BLaER1 treated with 17β-estradiol and CSF1 and Interleukin-3, amounts not matched to agents 10 nM and 100 nM (cell line): ENCODE measurements around the gene HOATZ.

Source experiments
- H3K27ac ChIP-seq, 11 experiments: shearing (Covaris generic); formaldehyde crosslinking; 2 replicates each; pipeline ENCODE4 v1.8.1; 2022
- H3K27me3 ChIP-seq, 11 experiments: shearing (Covaris generic); formaldehyde crosslinking; 2 replicates each; pipeline ENCODE4 v1.8.1; 2022
- H3K36me3 ChIP-seq, 11 experiments: shearing (Covaris generic); formaldehyde crosslinking; 2 replicates each; pipeline ENCODE4 v1.8.1; 2022
- H3K4me1 ChIP-seq, 10 experiments: shearing (Covaris generic); formaldehyde crosslinking; 2 replicates each; pipeline ENCODE4 v1.8.1; 2022
- H3K4me2 ChIP-seq, 11 experiments: shearing (Covaris generic); formaldehyde crosslinking; 2 replicates each; pipeline ENCODE4 v1.8.1; 2022
- H3K4me3 ChIP-seq, 10 experiments: shearing (Covaris generic); formaldehyde crosslinking; 2 replicates each; pipeline ENCODE4 v1.8.1; 2022
- H3K9ac ChIP-seq, 11 experiments: shearing (Covaris generic); formaldehyde crosslinking; 2 replicates each; pipeline ENCODE4 v1.8.1; 2022
- H3K9me3 ChIP-seq, 11 experiments: shearing (Covaris generic); formaldehyde crosslinking; replicated peaks in 1 of 11; 2 replicates each; pipeline ENCODE4 v1.8.1; 2022
- H4K20me1 ChIP-seq, 11 experiments: shearing (Covaris generic); formaldehyde crosslinking; 2 replicates each; pipeline ENCODE4 v1.8.1; 2022
- Cebpa-rat ChIP-seq, 11 experiments: shearing (Covaris generic); IDR thresholded peaks; 2 replicates each; pipeline ENCODE4 v1.8.1; 2022

The HOATZ gene

GRCh38 chr11:111527279-111527678, 12.7 kb downstream of the HOATZ start:
- Histone ChIP-seq H3K27ac (no peak overlapping the region), H4K20me1 (no peaks in the 10 kb centered on the region), H3K9ac (no peak overlapping the region), H3K4me2 (no peak overlapping the region), H3K9me3 (no peaks in the 10 kb centered on the region), H3K4me1 (peaks cover 0 to 21% (median 0%) of the 10 kb centered on the region in 10 experiments; a peak in 7 of 20 replicates), H3K36me3 (no peaks in the 10 kb centered on the region), H3K4me3 (no peak overlapping the region), H3K27me3 (no peaks in the 10 kb centered on the region)
- TF ChIP-seq Cebpa-rat (IDR thresholded peaks at IDR 0.05): no peak

- Histone ChIP-seq H3K27me3 (no peaks in the 10 kb centered on the region), H3K27ac (no peak overlapping the region), H3K36me3 (no peaks in the 10 kb centered on the region), H3K4me1 (peaks cover 0 to 25% (median 0%) of the 10 kb centered on the region in 10 experiments; a peak in 7 of 20 replicates), H3K4me2 (no peak overlapping the region), H3K9me3 (no peaks in the 10 kb centered on the region), H3K9ac (no peak overlapping the region), H4K20me1 (no peaks in the 10 kb centered on the region), H3K4me3 (no peak overlapping the region)
- no peak for TF ChIP-seq Cebpa-rat (IDR thresholded peaks at IDR 0.05)
Observed at GRCh38 chr11:111528557-111528956, 14.0 kb downstream of the HOATZ start.

GRCh38 chr11:111530091-111530490, 15.5 kb downstream of the HOATZ start:
- H3K9ac ChIP-seq: no peak overlapping the region
- no peak overlapping the region for H3K27ac ChIP-seq
- H3K36me3 ChIP-seq: no peaks in the 10 kb centered on the region
- no peaks in the 10 kb centered on the region for H4K20me1 ChIP-seq
- peaks cover 0 to 16% (median 0%) of the 10 kb centered on the region in 10 experiments; a peak in 7 of 20 replicates for H3K4me1 ChIP-seq
- no peak overlapping the region for H3K4me2 ChIP-seq
- no peak for TF ChIP-seq Cebpa-rat (IDR thresholded peaks at IDR 0.05)
- H3K4me3 ChIP-seq: no peak overlapping the region
- no peaks in the 10 kb centered on the region for H3K27me3 ChIP-seq
- no peaks in the 10 kb centered on the region for H3K9me3 ChIP-seq

DNA sequence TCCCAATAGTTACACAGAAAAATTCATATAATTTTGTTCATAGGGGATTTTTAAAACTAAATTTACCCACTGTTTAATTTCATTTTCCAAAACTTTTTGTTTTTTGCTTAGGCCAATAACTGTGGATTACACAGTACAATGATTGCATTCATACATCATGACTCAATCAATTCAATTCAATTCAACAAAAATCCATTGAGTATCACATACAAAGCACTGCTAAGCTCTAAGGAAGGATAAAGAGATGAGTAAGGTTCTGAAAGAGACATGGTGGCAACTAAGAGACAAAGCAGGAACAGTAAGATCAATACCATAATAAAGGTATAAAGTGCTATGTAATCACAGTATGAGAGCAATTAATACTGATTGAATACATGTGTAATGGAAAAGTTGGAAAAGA, 16.6 kb downstream of the HOATZ start:
- Histone ChIP-seq H3K27me3 (no peaks in the 10 kb centered on the region), H3K4me2 (peak overlapping the region in 2 of 11 experiments; percentile 21 to 28; a peak in 1 of 22 replicates), H3K4me3 (no peak overlapping the region), H3K36me3 (no peaks in the 10 kb centered on the region), H3K27ac (no peak overlapping the region), H3K9ac (no peak overlapping the region), H4K20me1 (no peaks in the 10 kb centered on the region), H3K9me3 (no peaks in the 10 kb centered on the region), H3K4me1 (peaks cover 0 to 16% (median 0%) of the 10 kb centered on the region in 10 experiments; a peak in 7 of 20 replicates)
- no peak for TF ChIP-seq Cebpa-rat (IDR thresholded peaks at IDR 0.05)

DNA sequence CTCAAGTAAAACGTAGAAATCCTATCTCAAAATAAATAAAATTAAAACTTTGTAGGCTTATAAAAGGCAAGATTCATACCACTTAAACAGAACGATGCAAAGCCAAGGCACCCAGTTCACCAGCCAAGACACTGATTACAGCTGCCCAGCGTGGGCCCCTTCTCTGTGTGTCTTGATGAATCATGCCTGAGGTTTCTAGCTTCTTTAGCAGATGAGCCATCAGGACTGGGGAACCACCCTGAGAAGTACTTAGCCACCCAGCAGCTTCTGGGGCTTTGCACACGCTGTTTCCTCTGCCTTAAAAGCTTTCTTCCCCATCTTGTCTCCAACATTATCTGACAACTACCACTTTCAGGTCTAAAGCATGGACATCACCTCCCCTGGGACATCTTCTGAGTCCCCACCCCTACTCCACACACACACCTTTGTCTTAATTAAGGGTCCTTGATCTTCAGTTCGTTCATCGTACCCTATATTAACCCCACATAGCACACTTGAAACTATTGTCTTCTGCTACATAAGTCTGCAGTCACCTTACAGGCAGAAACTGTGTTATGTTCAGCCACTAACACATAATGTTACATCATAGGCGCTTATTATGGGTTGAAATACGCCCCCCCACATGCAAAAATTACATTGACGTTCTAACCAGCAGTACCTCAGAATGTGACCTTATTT, 17.2 kb downstream of the HOATZ start:
- Histone ChIP-seq H3K9me3 (no peaks in the 10 kb centered on the region), H3K4me1 (peaks cover 0 to 16% (median 0%) of the 10 kb centered on the region in 10 experiments; a peak in 7 of 20 replicates), H3K36me3 (no peaks in the 10 kb centered on the region), H3K4me2 (peak overlapping the region in 3 of 11 experiments; percentile 13 to 28 (median 21); a peak in 2 of 22 replicates), H4K20me1 (no peaks in the 10 kb centered on the region), H3K27ac (no peak overlapping the region), H3K4me3 (no peak overlapping the region), H3K27me3 (no peaks in the 10 kb centered on the region), H3K9ac (no peak overlapping the region)
- TF ChIP-seq Cebpa-rat (IDR thresholded peaks at IDR 0.05): no peak

- TF ChIP-seq Cebpa-rat (IDR thresholded peaks at IDR 0.05): no peak
- Histone ChIP-seq H3K9me3 (no peaks in the 10 kb centered on the region), H3K36me3 (no peaks in the 10 kb centered on the region), H3K27me3 (no peaks in the 10 kb centered on the region), H3K27ac (no peak overlapping the region), H3K9ac (no peak overlapping the region), H3K4me1 (peaks cover 0 to 16% (median 0%) of the 10 kb centered on the region in 10 experiments; a peak in 7 of 20 replicates), H4K20me1 (no peaks in the 10 kb centered on the region), H3K4me2 (peak overlapping the region in 3 of 11 experiments; percentile 13 to 28 (median 21); a peak in 2 of 22 replicates), H3K4me3 (no peak overlapping the region)
Observed at GRCh38 chr11:111532365-111532709, 17.8 kb downstream of the HOATZ start.

GRCh38 chr11:111535281-111535680, 20.7 kb downstream of the HOATZ start:
- Histone ChIP-seq H4K20me1 (no peaks in the 10 kb centered on the region), H3K36me3 (no peaks in the 10 kb centered on the region)

GRCh38 chr11:111537336-111537860, 22.8 kb downstream of the HOATZ start:
- Histone ChIP-seq H3K4me3 (no peak overlapping the region), H3K27me3 (peaks cover 34 to 48% (median 42%) of the 10 kb centered on the region in 11 experiments), H3K4me2 (no peak overlapping the region), H3K9ac (no peak overlapping the region), H4K20me1 (no peaks in the 10 kb centered on the region), H3K4me1 (peaks cover 2 to 26% (median 18%) of the 10 kb centered on the region in 10 experiments; a peak in 19 of 20 replicates), H3K9me3 (peaks cover 6 to 30% (median 18%) of the 10 kb centered on the region in 11 experiments; a peak in 18 of 22 replicates), H3K27ac (no peak overlapping the region), H3K36me3 (no peaks in the 10 kb centered on the region)
- no peak for TF ChIP-seq Cebpa-rat (IDR thresholded peaks at IDR 0.05)

More at GRCh38 chr11:111535281-111535680, 20.7 kb downstream of the HOATZ start:
- Histone ChIP-seq H3K9me3 (peaks cover 2 to 13% (median 8%) of the 10 kb centered on the region in 11 experiments; a peak in 17 of 22 replicates), H3K4me1 (peaks cover 0 to 16% (median 3%) of the 10 kb centered on the region in 10 experiments; a peak in 8 of 20 replicates), H3K27me3 (peaks cover 13 to 27% (median 21%) of the 10 kb centered on the region in 11 experiments), H3K4me3 (no peak overlapping the region), H3K4me2 (no peak overlapping the region), H3K9ac (no peak overlapping the region), H3K27ac (no peak overlapping the region)
- TF ChIP-seq Cebpa-rat (IDR thresholded peaks at IDR 0.05): no peak

DNA sequence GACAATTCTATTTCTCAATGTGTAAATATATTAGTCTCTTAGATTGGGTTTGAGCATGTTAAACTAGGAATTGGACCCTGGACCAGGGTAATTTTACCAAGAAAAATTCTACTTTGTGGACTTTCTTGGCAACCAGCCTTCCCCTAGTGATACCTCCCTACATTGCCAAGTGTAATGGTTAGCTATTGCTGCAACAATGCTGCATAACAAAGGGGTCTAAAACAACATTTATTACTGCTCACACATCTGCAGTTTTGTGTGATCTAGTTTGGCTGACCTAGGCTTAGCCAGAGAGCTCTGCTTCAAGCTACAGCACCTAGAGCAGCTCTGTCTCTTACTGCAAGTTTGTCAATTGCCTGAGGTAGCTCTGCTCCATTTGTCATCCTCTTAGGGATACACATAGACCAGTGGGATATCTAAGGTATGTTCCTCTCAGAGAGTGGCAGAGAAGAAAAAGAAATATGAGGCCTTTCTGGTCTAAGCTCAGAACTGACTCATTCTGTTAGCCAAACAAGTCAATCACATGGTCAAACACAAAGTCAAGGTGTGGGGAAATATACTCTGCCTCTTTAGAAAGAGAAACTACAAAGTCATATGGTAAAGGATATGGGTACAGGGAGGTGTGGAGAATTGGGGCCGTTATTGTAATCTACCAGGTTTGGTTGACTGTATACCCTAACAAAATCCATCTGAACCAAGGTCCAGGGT, 24.0 kb downstream of the HOATZ start:
- H3K4me1 ChIP-seq: peaks cover 6 to 30% (median 22%) of the 10 kb centered on the region in 10 experiments; a peak in 19 of 20 replicates
- TF ChIP-seq Cebpa-rat (IDR thresholded peaks at IDR 0.05): no peak
- H3K27me3 ChIP-seq: peaks cover 39 to 58% (median 51%) of the 10 kb centered on the region in 11 experiments
- H3K4me2 ChIP-seq: no peak overlapping the region
- H3K27ac ChIP-seq: no peak overlapping the region
- H3K36me3 ChIP-seq: no peaks in the 10 kb centered on the region
- H3K9me3 ChIP-seq: peaks cover 6 to 30% (median 18%) of the 10 kb centered on the region in 11 experiments; a peak in 18 of 22 replicates
- no peaks in the 10 kb centered on the region for H4K20me1 ChIP-seq
- H3K4me3 ChIP-seq: no peak overlapping the region
- no peak overlapping the region for H3K9ac ChIP-seq
